GM19238 (cell line): Measurements from ENCODE around the gene BICC1.

Source experiments
- DNase-seq: peaks from one replicate; pipeline ENCODE4 v3.0.0; 2011; ENCODE audit warnings: low spot score; ENCODE audit not compliant: insufficient read length

The BICC1 gene

DNA sequence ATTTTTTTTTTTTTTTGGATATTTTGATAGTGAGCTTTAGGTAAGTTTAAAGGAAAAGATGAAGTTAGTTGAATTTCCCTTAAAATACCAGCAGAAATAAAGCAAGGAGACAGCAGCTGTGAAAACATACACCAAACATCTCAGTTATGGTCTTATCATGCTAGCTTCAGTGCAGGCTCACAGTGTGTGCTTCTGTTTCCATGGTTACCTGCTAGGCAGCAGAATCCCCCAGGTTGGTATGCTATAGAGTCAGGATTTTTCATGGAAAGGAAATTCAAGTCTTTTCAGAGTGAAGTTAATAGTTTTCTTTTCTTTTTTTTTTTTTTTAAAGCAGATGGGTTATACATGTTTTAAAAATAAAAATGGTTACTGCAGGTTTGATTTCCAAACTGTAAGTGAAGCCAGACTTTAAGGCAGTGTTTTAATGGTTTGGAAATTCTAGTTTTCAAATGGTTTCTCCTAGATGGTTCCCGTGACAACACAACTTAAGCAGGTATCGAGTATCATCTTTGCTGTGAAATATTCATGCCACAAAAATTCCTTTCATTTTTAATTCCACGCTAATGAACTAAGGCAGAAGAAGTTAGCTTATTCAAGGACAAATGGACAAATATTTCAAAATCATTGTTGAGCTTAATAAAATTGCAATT lies 230.9 kb downstream of the BICC1 start:
- no peak for DNase-seq

DNA sequence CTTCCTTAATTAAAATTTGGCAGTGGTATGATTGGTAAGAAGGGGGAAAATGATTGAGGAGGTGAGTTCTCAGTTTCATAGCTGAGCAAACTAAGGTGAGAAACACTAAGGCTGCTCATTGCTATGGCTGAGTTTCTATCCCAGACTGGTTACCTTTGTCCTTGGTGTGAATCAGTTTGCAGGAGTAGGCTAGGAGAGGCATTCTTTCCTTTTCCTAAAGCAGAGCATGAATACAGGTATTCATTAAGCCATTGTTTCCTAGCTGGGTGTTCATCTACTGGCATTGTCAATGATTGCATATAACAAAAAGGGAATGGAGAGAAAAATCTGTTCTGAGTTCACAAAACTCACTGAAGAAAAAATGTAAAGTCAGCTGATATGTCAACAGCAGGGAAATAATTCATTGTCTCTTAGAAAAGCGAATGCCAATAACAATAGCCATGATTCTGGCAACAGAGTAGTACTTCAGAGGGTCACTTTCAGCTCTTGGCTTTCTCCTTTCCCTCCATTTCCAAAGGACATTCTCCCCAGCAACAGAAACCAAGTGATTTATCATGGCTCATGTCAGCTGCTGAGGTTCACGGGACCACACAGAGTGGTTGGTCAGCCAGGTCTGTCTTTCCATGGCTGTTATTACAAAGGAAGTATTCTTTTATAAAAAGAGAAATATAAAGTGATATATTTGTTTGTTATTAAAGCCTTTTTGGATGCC lies 234.0 kb downstream of the BICC1 start:
- no peak for DNase-seq

DNA sequence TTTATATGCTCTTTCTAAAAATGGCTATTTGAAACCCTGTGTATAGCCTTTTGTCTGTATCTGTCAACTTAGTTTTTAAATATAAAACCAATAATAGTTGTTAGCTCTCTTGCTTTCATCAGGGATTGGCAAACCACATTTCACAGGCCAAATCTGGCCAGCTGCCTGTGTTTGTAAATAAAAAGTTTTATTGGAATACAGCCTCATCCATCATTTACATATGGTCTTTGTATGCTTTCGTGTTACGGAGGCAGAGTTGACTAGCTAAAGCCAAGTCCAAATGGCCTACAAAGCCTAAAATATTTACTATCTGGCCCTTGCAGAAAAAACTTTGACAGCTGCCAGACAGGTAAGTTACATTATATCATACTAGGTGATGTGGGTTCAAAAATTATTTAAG lies 235.0 kb downstream of the BICC1 start:
- no peak for DNase-seq

DNA sequence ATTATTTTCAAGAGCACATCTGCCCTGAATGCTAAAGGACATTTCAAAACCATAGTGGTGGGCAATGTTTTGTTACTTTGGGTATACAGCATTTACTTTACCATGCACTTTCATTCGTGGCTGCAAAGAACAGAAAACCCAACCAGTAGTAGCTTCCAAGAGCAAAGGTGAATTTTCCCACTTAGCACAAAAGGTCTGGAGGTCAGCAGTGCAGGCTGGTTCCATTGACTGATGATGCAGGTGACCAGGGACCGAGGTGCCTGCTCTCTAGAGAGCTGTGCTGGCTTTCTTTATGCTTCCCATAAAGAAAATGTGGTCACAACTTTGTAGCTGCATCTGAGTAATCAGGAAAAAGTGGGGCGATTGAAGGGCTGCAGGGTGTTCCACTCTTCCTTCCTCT lies 240.0 kb downstream of the BICC1 start:
- DNase-seq, result no peak

DNA sequence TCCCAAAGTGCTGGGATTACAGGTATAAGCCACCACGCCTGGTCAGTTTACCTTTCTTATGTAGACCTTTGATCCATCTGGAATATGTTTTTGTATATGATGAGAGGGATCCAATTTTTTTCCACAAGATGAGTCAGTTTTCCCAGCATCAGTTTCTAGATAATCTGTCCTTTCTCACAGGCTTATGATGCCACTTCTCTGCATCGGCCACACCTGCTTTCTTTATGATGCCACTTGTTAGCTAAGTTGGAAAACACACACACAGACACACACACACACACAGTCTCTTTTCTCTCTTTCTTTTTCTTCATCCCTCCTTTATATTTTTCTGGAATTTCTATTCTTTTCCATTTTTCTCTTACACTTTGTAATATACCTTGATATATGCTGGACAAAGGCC lies 240.8 kb downstream of the BICC1 start:
- DNase-seq, result no peak

DNA sequence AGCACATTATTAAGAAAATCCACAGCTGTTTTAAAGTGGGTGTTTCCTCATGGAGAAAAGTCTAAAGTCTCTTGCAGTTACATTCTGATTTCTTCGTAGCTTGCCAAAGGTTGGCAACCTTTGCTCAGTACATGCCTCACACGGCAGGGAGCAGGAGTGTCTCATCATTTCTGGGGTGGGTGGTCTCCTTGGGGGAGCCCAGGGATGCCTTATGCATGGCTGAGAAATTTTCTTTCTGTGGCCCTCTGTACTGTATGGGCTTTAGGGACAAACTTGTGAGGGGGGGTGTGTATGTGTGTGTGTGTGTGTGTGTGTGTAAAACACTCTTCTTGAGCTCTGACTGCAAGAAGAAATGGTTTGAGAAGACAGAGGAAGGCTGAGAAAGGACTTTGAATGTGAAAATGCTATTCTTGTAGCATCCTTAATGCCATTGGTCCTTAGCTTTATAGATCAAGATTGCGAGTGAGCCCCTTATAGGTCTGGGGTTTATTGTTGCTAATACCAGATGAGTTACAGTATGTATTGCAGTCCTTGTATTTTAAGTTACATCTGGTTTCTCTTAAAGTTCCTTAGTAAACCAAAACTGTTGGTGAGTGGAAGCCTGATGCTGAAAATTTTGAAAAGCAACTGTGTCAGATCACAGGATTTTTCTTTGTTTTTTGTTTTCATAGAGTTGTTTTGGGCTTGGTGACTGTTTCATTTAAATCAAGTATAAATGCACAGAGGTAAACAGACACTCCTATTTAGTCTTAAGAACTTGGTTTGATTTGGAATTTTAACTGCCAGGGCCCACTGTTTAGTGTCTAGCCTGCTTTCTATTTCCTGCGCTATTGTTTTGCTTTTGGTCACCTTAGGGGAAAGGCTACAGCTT lies 242.0 kb downstream of the BICC1 start:
- DNase-seq, result no peak

DNA sequence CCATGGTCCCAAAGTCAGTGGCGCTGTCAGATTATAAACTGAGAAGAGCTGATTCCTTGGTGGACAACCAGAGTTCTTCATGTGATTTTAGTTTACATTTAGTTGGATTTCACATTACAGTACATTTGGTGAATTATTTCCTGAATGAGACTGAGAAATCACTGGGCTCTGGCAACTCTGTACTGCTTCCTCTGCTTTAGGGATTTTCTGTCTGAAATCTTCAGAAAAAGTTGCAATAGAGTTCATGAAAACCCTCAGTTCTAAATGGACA lies 242.6 kb downstream of the BICC1 start:
- DNase-seq, result no peak

DNA sequence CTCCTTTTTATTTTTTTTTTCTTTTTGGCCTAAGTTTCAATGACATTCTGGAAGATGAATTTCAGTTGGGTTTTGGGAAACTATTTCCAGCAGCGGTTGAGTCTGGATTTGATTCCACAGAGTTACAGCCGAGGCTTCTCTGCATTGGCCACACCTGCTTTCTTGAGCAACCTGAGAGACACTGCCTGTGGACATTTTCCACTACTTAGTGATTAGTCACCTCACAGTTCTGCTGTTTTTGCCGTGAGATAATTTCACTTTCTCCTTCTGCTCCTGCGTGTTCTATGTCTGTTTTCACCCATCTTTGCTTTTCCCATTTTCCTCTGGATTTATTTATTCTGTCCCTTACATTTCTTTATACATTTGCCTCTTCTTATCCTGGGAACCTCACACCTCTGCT lies 243.0 kb downstream of the BICC1 start:
- no peak for DNase-seq

DNA sequence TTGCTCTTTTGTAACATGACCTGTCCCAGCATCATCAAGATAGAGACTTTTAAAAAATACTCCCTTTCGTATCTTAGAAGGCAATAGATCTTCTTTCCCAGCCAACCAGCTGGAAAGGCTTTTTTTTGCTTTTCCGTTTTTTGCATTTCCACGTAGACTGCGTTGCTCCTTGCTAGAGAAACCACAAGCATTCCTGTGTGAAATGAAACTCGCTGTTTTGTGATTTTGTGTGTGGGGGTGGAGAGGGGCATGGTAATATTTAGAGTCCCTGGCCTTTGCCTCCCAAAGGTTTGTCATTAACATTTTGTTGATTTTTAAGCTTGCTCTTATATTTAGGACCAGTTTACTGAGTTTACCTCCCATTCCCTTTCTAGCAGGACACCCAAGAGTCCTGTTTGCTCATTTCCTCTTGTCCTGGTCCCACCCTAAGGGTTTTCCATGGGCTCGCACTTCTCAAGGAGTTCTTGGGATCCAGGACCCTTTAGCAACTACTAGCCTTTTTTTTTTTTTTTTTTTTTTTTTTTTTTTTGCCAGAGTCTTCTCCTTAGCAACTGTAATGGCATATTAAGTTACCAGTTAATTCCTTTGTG lies 243.6 kb downstream of the BICC1 start:
- no peak for DNase-seq

DNA sequence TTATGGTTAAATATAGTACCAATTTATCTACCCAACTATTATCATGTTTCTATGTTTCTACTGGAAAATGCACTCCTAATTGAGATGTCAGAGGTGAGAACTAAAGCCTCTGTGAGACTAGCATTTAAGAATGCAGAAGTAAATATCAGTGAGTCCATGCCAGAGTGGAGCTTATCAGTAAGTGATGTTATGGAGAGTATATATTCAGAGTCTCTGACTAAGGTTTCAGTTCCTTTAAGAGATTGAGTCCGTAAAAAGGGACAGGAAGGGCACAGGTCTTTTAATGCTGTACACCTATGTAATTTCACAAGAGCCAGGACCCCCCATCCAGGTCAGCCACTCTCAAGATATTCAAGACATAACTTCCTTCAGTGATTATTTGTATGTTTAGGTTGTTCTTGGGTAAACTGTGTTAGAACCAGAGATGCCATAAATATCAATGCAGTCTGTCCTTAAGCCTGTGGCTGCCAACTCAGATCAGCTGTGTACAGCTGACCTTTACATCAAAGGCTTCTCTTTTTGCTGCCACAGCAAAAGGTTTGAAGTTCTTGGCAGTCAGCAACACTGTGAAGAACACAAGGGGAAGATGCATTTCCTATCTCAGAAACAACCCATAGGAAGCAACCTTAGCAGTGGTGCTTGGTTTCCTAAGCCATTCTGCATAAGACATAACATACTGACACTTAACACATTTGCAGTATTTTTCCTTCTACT lies 244.8 kb downstream of the BICC1 start:
- DNase-seq, result no peak

DNA sequence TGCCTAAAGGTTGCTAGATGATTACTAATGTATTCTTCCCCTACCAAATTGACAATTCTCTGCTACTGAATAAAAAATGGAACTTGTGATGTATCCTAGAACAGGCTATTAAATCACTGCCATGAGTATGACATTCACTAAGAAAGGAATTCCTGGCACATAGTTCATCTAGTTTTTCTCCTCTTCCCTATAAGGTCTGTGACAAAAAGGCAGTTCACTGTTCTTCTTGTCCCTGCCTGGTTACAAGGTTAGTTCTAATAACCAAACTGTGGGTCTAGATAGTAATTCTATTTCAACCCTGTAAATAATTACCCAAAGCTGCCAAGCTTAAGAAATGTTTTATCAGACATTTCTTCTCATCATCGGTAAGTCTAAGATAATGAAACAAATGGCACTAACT lies 245.6 kb downstream of the BICC1 start:
- DNase-seq, result no peak

DNA sequence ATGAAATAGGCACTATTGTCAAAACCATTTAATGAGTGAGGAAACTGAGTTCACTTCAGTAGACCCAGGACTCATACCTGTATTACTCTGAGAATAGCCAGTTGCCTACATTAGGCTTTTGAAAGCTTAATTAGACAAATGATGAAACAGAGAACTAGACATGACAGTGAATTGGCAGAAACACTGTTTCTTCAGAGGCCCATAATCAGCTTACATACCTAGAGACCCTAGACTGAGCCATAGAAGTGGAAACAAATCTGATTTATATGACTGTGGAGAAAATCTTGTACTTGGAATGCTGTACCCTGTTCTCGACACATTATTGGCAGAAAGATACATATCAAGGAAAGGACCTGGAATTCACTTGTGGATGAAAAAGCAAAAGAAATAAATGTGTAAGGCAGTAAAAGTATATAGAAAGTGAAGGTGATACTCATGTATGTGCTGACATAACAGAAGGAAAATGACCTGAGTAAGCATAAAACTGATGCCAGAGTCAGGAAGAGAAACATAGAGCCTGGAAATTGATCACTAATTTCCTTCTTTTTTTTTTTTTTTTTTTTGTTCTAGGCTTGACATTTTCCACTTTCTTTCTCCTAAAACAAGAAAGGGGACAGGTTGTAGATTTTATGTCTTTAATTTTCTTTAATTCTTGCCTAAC lies 251.5 kb downstream of the BICC1 start:
- DNase-seq, result no peak

DNA sequence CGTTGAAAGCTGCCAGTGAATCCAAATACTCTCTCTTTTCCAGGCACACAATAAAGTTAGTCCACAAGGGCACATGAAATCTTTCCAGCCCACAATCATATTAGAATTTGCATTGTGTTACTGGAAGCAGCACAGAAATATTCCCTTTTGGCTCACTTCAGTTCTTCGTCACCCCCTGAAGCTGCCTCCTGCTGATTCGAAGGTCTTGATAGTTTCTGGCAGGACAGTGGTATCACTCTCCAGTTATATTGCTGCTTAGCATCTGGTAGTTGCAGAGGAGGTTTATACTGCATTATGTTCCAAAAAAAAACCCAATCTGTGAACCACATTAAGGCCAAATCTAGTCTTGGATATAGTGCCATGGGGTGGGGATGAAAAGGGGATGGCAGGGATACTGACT lies 253.2 kb downstream of the BICC1 start:
- DNase-seq, result no peak

DNA sequence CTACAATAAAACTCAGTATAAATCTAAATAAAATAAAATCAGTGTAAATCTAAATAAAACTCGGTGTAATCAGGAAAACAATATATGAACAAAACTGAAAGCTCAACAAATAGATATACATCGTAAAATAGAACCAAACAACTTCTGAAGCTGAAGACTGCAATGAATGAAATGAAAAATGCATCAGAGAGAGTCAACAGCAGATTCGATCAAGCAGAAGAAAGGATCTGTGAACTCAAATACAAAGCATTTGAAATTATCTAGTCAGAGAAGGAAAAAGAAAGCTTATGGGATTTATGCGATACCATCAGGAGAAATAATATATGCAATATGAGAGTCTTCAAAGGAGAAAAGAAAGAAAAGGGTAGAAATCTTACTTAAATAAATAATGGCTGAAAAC lies 255.0 kb downstream of the BICC1 start:
- DNase-seq, result no peak

DNA sequence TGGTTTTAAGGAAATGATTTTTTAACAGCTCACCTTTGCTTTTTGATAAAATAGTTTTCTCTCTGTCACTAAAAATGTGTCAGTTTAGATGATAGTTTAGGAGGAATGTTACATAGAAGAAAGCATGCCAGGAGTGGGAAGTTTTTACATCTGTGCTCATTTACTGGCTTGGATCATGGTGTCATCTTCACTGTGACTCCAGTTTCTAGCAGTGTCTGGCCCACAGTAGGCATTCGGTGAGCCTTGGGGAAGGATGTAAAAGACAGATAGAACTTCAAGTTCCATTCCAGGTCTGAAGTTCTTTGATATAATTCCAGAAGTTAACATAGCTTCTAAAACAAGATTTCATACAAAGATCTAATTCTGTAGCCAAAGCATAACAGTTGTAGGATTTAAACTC lies 259.2 kb downstream of the BICC1 start:
- DNase-seq, result no peak

DNA sequence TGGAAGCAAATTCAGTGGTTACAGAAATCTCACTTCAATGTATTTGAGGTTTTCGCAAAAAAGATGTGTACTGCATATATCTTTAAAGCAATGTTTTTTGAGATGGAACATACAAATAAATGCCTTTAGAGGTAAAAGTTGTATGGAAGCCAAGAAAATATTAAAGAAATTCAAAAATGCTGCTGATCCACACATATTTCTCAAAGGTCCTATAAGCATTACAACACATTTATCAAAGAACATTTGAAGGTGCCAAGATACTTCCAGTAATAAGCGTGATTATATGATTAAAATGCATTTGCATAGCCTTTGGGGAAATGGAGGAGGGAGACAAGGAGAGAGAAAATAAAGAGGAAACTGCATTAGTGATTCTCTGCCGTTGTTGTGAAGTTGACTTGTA lies 260.1 kb downstream of the BICC1 start:
- no peak for DNase-seq

DNA sequence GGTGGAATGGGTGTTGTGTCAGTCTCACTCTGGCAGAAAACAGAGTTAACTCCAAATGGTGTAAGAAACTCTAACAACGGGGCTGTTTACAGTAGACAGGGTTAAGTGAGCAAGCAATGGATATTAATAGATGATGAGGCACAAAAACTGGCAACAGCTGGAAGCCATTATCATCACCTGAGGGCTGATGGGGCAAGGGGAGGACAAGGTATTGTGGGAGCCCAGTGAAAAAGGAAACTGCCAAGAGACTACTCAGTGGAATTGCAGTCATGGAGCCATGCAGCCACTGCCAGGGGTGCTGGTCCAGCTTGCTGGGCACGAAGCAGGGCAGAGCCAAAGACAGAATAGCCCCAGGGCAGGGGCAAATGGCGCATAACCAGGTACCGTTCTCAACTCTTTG lies 260.7 kb downstream of the BICC1 start:
- DNase-seq, result no peak

DNA sequence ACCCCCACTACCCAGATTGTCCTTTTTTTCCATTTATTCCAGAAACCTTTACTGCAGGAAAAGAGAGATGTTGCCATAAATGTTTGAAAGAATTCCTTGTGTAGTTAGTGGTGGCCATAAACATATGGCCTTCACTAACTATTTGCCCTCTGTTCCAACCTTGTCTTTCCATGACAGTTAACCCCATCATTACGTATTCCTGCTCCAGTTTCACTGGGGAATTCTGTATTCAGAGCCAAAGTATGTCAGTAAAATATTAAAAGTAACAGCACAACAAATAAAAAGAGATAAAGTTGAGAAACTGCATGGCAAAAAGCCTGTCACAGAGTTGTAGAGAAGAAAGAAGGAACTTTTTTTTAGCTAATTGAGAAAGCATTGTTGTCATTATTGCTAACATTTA lies 261.3 kb downstream of the BICC1 start:
- DNase-seq, result no peak

DNA sequence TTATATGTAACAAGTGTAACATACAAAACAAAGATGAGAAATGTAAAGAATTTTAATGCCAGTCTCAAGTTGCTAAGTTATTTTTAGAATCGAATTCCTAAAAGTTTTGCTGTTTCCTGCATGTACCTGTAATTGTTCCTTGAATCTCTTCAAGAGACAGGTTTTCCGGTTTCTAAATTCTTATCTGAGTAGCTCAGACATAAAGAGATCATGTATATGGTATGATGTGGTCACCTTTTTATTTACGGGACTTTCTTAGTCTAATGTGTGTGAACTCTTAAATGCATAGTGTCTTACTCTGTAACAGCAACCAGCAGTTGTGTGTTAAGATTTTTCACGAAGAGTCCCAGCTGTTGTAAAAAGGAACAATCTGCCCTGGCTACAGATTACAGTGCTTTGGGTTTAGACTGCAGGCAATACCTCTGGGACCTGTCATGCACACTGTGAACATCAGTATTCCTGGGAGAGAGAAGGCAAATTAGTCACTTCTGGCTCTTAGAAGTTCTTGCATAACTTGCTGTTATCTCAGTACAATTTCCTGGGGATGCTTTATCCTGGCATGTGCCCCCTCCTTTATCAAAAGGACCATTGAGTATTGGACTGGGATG lies 263.4 kb downstream of the BICC1 start:
- DNase-seq, result no peak

DNA sequence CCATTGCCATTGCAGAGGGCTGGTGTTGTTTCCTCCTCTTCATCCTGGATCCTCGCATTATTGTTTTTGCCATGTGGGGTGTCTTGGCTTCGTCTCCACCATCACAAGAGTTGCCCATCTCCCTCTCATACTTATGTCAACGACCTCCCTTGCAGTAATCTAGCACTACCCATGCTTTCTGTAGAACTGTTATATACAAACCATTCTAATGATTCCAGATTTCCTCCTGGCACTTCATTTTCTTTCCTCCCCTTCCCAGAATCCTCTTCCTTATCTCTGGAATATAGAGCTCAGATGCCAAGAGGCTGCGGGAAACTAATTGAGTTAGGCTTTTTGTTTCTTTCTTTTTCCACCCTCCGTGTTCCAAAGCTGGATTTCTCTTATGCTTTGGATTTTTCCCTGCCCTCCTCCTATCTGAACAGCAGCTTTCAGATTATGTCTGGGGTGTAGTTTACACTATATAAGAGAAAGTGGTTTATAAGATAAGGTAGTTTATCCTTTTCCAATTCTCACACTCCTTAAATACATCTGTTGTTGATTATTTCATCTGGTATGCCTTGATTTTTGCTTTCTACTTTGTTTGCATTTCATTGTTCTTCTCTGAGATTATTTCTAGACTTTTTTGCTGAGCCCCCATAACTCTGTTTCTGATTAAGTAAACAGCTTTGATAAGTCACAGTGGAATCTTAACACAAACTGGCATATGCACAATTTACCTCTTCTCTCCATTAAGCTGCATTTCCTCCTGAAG lies 264.1 kb downstream of the BICC1 start:
- DNase-seq, result no peak
